ENCODE data around the gene PRMT6. TPM values are rescaled to one million over a fixed set of nuclear protein-coding genes. Genes with fewer than 3 reads are reported as not detected.

Gene PRMT6
- total and polyA plus RNA-seq, 12 donors = 2.3 to 5.7 (median 4.0) TPM

DNA sequence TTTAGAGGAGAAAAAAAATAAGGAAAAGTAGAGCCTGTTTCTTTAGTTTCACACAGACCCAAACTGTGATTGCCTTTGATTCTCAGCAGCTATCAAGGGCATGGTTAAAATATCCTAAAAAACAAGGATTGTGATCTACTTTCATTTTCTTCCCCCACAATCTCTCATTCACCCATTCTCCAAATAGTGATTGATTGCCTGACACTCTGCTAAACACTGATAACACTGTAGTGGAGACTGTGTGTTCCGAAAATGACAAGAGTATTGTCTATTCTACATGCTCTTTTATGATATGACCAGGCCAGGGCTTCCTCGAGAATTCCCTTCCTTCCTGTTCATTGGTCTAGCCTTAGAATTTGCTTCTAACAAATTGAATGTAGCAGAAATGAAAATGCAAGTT lies 40.2 kb downstream of the PRMT6 start:
- Histone ChIP-seq H3K4me1 (no peaks in the 10 kb centered on the region), H3K4me3 (no peak overlapping the region), H3K27me3 (no peaks in the 10 kb centered on the region), H3K9me3 (no peaks in the 10 kb centered on the region), H3K36me3 (no peaks in the 10 kb centered on the region), H3K27ac (no peak overlapping the region)
- TF ChIP-seq, protein P1, sequence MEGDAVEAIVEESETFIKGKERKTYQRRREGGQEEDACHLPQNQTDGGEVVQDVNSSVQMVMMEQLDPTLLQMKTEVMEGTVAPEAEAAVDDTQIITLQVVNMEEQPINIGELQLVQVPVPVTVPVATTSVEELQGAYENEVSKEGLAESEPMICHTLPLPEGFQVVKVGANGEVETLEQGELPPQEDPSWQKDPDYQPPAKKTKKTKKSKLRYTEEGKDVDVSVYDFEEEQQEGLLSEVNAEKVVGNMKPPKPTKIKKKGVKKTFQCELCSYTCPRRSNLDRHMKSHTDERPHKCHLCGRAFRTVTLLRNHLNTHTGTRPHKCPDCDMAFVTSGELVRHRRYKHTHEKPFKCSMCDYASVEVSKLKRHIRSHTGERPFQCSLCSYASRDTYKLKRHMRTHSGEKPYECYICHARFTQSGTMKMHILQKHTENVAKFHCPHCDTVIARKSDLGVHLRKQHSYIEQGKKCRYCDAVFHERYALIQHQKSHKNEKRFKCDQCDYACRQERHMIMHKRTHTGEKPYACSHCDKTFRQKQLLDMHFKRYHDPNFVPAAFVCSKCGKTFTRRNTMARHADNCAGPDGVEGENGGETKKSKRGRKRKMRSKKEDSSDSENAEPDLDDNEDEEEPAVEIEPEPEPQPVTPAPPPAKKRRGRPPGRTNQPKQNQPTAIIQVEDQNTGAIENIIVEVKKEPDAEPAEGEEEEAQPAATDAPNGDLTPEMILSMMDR (IDR thresholded peaks at IDR 0.05) = no peak
- intact Hi-C loops (cut with DNase I) = no loop called here
- DNase-seq (no peak), ATAC-seq (no peak)
- 38 to 48% methylated on average over 2 of the region's 2 CpGs for WGBS, 2 donors

DNA sequence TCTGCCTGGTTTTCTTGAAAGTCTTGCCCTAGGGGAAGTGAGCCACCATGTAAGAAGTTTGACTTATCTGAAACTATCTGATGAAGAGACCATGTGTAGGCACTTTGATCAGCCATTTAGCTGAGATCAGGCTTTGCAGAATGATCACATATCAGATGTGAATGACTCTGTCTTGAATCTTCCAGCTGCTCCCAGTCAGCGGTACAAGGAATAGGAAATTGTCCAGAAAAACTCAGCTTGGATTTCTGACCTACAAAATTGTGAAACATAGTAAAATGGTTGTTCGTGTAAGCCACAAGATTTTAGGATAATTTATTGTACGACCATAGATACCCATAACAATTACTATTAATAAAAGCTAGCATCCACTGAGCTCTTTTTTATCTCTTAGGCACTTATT lies 42.5 kb downstream of the PRMT6 start:
- ATAC-seq = no peak
- no peaks in the 10 kb centered on the region for H3K36me3 ChIP-seq
- no peak for DNase-seq
- no peak overlapping the region for H3K27ac ChIP-seq
- H3K27me3 ChIP-seq = no peaks in the 10 kb centered on the region
- intact Hi-C loops (cut with DNase I) = no loop called here
- TF ChIP-seq, protein P1 (IDR thresholded peaks at IDR 0.05) = no peak
- H3K4me1 ChIP-seq = no peaks in the 10 kb centered on the region
- H3K9me3 ChIP-seq = no peaks in the 10 kb centered on the region
- H3K4me3 ChIP-seq = no peak overlapping the region
- WGBS, 2 donors = 75 to 76% methylated on average over 3 of the region's 3 CpGs

DNA sequence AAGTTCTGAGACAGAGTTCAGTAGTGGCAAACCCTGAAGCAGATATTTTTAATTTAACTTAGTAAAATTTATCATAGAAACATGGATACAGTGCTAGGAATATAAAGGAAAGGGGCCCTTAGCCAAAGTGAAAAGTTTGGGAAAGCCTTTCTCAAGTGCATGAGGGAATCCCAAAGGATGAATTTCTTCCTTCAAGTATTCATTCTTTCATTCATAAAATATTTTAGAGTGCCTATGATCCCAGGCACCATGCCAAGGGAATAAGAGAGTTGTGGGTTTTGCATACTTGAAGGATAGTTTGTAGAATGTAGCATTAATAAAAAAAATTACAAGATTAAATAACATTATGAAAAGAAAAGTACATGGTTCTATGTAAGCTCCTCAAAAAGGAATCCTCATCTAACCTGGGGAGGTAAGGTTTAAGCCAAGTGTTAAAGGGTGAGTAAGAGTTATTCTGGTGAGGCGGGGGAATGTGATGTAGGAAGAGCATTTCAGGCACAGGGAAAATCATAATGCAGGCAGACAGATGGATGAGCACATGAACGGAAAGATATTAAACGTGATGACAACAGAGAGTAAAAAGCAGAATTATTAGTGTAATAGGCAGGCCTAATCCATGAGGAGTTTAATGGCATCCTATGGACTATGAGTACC lies 44.0 kb downstream of the PRMT6 start:
- H3K27me3 ChIP-seq = no peaks in the 10 kb centered on the region
- no peak for DNase-seq
- ATAC-seq = no peak
- TF ChIP-seq, protein P1 (IDR thresholded peaks at IDR 0.05) = no peak
- 71 to 76% methylated on average over 3 of the region's 3 CpGs for whole genome bisulfite sequencing, 2 donors
- H3K9me3 ChIP-seq = no peaks in the 10 kb centered on the region
- no peak overlapping the region for H3K27ac ChIP-seq
- intact Hi-C loops (cut with DNase I) = no loop called here
- no peak overlapping the region for H3K4me3 ChIP-seq
- H3K4me1 ChIP-seq = no peaks in the 10 kb centered on the region
- H3K36me3 ChIP-seq = no peaks in the 10 kb centered on the region

DNA sequence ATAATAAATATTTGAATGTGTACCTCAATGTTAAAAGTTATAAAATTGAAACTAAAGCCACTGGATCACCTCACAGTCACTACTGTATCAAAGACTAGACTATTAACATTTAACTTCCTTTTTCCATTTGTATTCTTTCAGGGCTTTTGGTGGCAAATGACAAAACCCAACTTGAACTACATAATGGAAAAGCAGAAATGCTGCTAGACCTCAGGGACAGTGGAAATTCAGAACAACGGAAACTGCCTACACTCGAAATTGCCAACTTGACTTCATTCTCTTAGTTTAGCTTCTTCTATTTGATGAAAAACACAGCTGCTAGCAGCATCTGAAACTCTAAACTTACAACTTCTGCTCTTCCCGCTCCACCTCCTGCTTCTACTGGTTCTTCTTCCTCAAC lies 49.4 kb downstream of the PRMT6 start:
- Histone ChIP-seq H3K4me1 (no peaks in the 10 kb centered on the region), H3K27ac (no peak overlapping the region), H3K27me3 (no peaks in the 10 kb centered on the region), H3K9me3 (no peaks in the 10 kb centered on the region), H3K36me3 (no peaks in the 10 kb centered on the region), H3K4me3 (no peak overlapping the region)
- 85 to 86% methylated on average over 3 of the region's 3 CpGs for WGBS, 2 donors
- DNase-seq = no peak
- ATAC-seq = no peak
- TF ChIP-seq, protein P1 (IDR thresholded peaks at IDR 0.05) = no peak
- intact Hi-C loops (cut with DNase I) = no loop called here

Other genes with a start within 250 kb of the PRMT6 start
- under 1 TPM in 1 of 10 donors, not detected in 9; 0.06 TPM for gene NTNG1, start 84.4 kb downstream of the PRMT6 start, total RNA-seq
- not detected for gene NTNG1, start 84.4 kb downstream of the PRMT6 start, polyA plus RNA-seq

Data from heart right ventricle (tissue), 16 donors.